ENCODE measurements around the gene ABCC10. TPM values are rescaled to one million over a fixed set of nuclear protein-coding genes. Genes with fewer than 3 reads are reported as not detected.
A peak's percentile ranks its signal among the peaks of the same experiment; 100 is the strongest.

ABCC10 gene
- total RNA-seq, 1 experiment from 2014 or later: 31.8 TPM

GRCh38 chr6:43402820-43403219 is 24.5 kb upstream of the ABCC10 start:
- H3K27ac ChIP-seq (ENCODE audit: insufficient read length, low read depth, low read length): no peak overlapping the region
- H4K91ac ChIP-seq (ENCODE audit: insufficient read length, low read depth, low read length): no peak overlapping the region
- WGBS (ENCODE audit: extremely low coverage, insufficient read length, low lambda C conversion rate): no CpG with 5 or more reads among the region's 1 CpG
- Mint-ChIP-seq H3K4me3 (no peak overlapping the region), H3K9me3 (no peaks in the 10 kb centered on the region), H3K27me3 (ENCODE audit: low read depth) (peaks cover 9% of the 10 kb centered on the region), H3K27ac (no peak overlapping the region; a peak in 1 of 7 replicates), H3K36me3 (ENCODE audit: insufficient read depth in 1 of 3, low read depth in 3 of 3) (no peaks in the 10 kb centered on the region), H3K4me1 (no peaks in the 10 kb centered on the region)
- no peaks in the 10 kb centered on the region; the same call in 1 of the 2 replicates for H3K27me3 ChIP-seq (ENCODE audit: insufficient read depth, low read length)
- H3K23ac ChIP-seq (ENCODE audit: insufficient read length, low read depth, low read length): no peak overlapping the region
- no peak overlapping the region for H2AFZ ChIP-seq (ENCODE audit: low read length)
- H3K23me2 ChIP-seq (ENCODE audit: insufficient read length, low read depth, low read length, poor library complexity, severe bottlenecking): no peaks in the 10 kb centered on the region
- DNase-seq: no peak
- no peaks in the 10 kb centered on the region for H4K20me1 ChIP-seq (ENCODE audit: control insufficient read depth, insufficient read depth, insufficient read length)
- H3K56ac ChIP-seq (ENCODE audit: insufficient read length, low read depth, low read length): no peak overlapping the region
- H3K4me2 ChIP-seq (ENCODE audit: insufficient read depth, insufficient read length, low read length): no peak overlapping the region
- no peak overlapping the region for H2BK12ac ChIP-seq (ENCODE audit: insufficient read length, low read depth, low read length)
- H4K8ac ChIP-seq (replicated peaks; ENCODE audit: insufficient read length, low read depth, low read length): no peak overlapping the region
- H3K4me1 ChIP-seq (ENCODE audit: insufficient read depth, low read length): no peaks in the 10 kb centered on the region
- no peak overlapping the region for H3T11ph ChIP-seq (ENCODE audit: low read length)
- peak; percentile 24; the same call in 1 of the 3 replicates for TF ChIP-seq CTCF (conservative IDR thresholded peaks at IDR 0.05)
- H4K5ac ChIP-seq (ENCODE audit: insufficient read length, low read depth, low read length): no peak overlapping the region
- H2BK20ac ChIP-seq (ENCODE audit: low read depth, low read length, poor library complexity, severe bottlenecking): no peak overlapping the region
- no peak overlapping the region for H2AK5ac ChIP-seq (ENCODE audit: insufficient read length, low read length)
- H2BK120ac ChIP-seq (ENCODE audit: low read depth, low read length, poor library complexity, severe bottlenecking): no peak overlapping the region
- no peak overlapping the region for H2BK15ac ChIP-seq (ENCODE audit: low read depth, low read length)
- no peaks in the 10 kb centered on the region for H3K79me2 ChIP-seq (ENCODE audit: insufficient read depth, low read length)
- H2BK5ac ChIP-seq (ENCODE audit: insufficient read length, low read length): no peak overlapping the region
- H3K14ac ChIP-seq (ENCODE audit: insufficient read depth, low read length): no peak overlapping the region
- no peak overlapping the region for H3K4ac ChIP-seq (ENCODE audit: low read depth, low read length)
- H3K79me1 ChIP-seq (ENCODE audit: insufficient read depth, low read depth, low read length, poor library complexity, severe bottlenecking): no peaks in the 10 kb centered on the region
- no peak overlapping the region for H3K18ac ChIP-seq (ENCODE audit: insufficient read length, low read depth, low read length)
- H3K9ac ChIP-seq (ENCODE audit: extremely low read depth, insufficient read length, low read length): no peak overlapping the region
- no peaks in the 10 kb centered on the region for H3K9me3 ChIP-seq (ENCODE audit: control insufficient read depth, low read depth, low read length)
